Neuronal stem cell (in vitro differentiated cells): ENCODE data around the gene SKIC2.
"Not testable (repeated sequence)": the region's sequence is repeated elsewhere in the genome, so short reads cannot be mapped to it uniquely, and the experiment has no call there.

Experiments used
- DNase-seq: peaks from one replicate; pipeline ENCODE4 v3.0.0-alpha.2; 2013; ENCODE audit warnings: low spot score
- H2AFZ ChIP-seq: one replicate; pipeline ENCODE4 v1.6.1; 2013; ENCODE audit warnings: mild to moderate bottlenecking, low read length, inconsistent platforms
- H2AK5ac ChIP-seq: 2 replicates; pipeline ENCODE4 v1.6.1; 2013; ENCODE audit warnings: low read depth, mild to moderate bottlenecking, inconsistent platforms, low read length, moderate library complexity, mixed read lengths
- H2BK120ac ChIP-seq: 2 replicates; pipeline ENCODE4 v1.6.1; 2013; ENCODE audit warnings: low read depth, mild to moderate bottlenecking, inconsistent platforms, low read length, moderate library complexity, mixed read lengths
- H2BK12ac ChIP-seq: one replicate; pipeline ENCODE4 v1.6.1; 2013; ENCODE audit warnings: low read length, inconsistent platforms
- H2BK15ac ChIP-seq: 2 replicates; pipeline ENCODE4 v1.6.1; 2013; ENCODE audit warnings: mild to moderate bottlenecking, low read length, inconsistent platforms, mixed read lengths
- H2BK5ac ChIP-seq: one replicate; pipeline ENCODE4 v1.6.1; 2013; ENCODE audit warnings: inconsistent platforms, mild to moderate bottlenecking, low read length, moderate library complexity
- H3K14ac ChIP-seq: one replicate; pipeline ENCODE4 v1.6.1; 2013; ENCODE audit warnings: low read length, inconsistent platforms
- H3K18ac ChIP-seq: 2 replicates; pipeline ENCODE4 v1.6.1; 2013; ENCODE audit warnings: low read length, inconsistent platforms
- H3K23ac ChIP-seq: 2 replicates; pipeline ENCODE4 v1.6.1; 2013; ENCODE audit warnings: low read depth, mild to moderate bottlenecking, mixed read lengths, low read length, inconsistent platforms; ENCODE audit not compliant: poor library complexity
- H3K27ac ChIP-seq: replicated peaks from 3 replicates; pipeline ENCODE4 v1.5.1; 2013; ENCODE audit warnings: low read length, inconsistent platforms
- H3K27me3 ChIP-seq, 3 experiments: 2 replicates each; pipeline ENCODE4 v1.6.1; 2013; ENCODE audit warnings: low read length in 3 of 3, mild to moderate bottlenecking in 2 of 3, inconsistent platforms in 1 of 3, low read depth in 1 of 3, mixed read lengths in 1 of 3, moderate library complexity in 1 of 3; ENCODE audit not compliant: control insufficient read depth in 3 of 3, insufficient read depth in 3 of 3
- H3K36me3 ChIP-seq, 2 donors: replicated peaks in 1 of 2; 2 replicates each; pipeline ENCODE4 v1.6.1; 2013; ENCODE audit warnings: low read length in 2 of 2; ENCODE audit not compliant: control insufficient read depth in 2 of 2, insufficient read depth in 2 of 2
- H3K4ac ChIP-seq: 2 replicates; pipeline ENCODE4 v1.6.1; 2013; ENCODE audit warnings: inconsistent platforms, mild to moderate bottlenecking, low read length, moderate library complexity
- H3K4me1 ChIP-seq, 2 donors: 1 replicate in 1 of 2; 2 replicates in 1 of 2; pipeline ENCODE4 v1.6.1; 2013; ENCODE audit warnings: low read length in 2 of 2, low read depth in 1 of 2; ENCODE audit not compliant: control insufficient read depth in 2 of 2, insufficient read depth in 1 of 2
- H3K4me2 ChIP-seq: one replicate; pipeline ENCODE4 v1.6.1; 2013; ENCODE audit warnings: mild to moderate bottlenecking, low read length, inconsistent platforms; ENCODE audit not compliant: insufficient read depth, poor library complexity, severe bottlenecking
- H3K4me3 ChIP-seq, 2 donors: 2 replicates each; pipeline ENCODE4 v1.5.1; 2013; ENCODE audit warnings: low read length in 2 of 2, mild to moderate bottlenecking in 2 of 2, inconsistent platforms in 1 of 2, moderate library complexity in 1 of 2
- H3K79me1 ChIP-seq: one replicate; pipeline ENCODE4 v1.6.1; 2013; ENCODE audit warnings: low read depth, mild to moderate bottlenecking, inconsistent platforms, low read length, moderate library complexity
- H3K9ac ChIP-seq: one replicate; pipeline ENCODE4 v1.6.1; 2013; ENCODE audit warnings: mild to moderate bottlenecking, low read depth, low read length, inconsistent platforms; ENCODE audit not compliant: poor library complexity
- H3K9me3 ChIP-seq, 2 donors: replicated peaks in 1 of 2; 2 replicates each; pipeline versions ENCODE3 to v1.6.1; 2013; ENCODE audit warnings: low read length in 2 of 2, mild to moderate bottlenecking in 2 of 2, inconsistent platforms in 1 of 2, low read depth in 1 of 2, mixed read lengths in 1 of 2, moderate library complexity in 1 of 2; ENCODE audit not compliant: control insufficient read depth in 2 of 2, insufficient read depth in 1 of 2
- H4K8ac ChIP-seq: one replicate; pipeline ENCODE4 v1.6.1; 2013; ENCODE audit warnings: low read depth, mild to moderate bottlenecking, inconsistent platforms, low read length, moderate library complexity
- H4K91ac ChIP-seq: one replicate; pipeline ENCODE4 v1.6.1; 2013; ENCODE audit warnings: low read length, low read depth, mild to moderate bottlenecking, inconsistent platforms; ENCODE audit not compliant: poor library complexity
- WGBS, 2 donors: extraction: QIAGEN DNeasy Blood & Tissue Kit; methylation state at CpG; one replicate each; pipeline ENCODE4 v1.1.7; 2013; ENCODE audit warnings: missing lambda C conversion rate in 2 of 2, mixed read lengths in 1 of 2; ENCODE audit not compliant: insufficient read length in 2 of 2, insufficient replicate concordance in 1 of 2; ENCODE audit errors: extremely low coverage in 2 of 2; 5-methylcytosine and 5-hydroxymethylcytosine counted together

Gene SKIC2

DNA sequence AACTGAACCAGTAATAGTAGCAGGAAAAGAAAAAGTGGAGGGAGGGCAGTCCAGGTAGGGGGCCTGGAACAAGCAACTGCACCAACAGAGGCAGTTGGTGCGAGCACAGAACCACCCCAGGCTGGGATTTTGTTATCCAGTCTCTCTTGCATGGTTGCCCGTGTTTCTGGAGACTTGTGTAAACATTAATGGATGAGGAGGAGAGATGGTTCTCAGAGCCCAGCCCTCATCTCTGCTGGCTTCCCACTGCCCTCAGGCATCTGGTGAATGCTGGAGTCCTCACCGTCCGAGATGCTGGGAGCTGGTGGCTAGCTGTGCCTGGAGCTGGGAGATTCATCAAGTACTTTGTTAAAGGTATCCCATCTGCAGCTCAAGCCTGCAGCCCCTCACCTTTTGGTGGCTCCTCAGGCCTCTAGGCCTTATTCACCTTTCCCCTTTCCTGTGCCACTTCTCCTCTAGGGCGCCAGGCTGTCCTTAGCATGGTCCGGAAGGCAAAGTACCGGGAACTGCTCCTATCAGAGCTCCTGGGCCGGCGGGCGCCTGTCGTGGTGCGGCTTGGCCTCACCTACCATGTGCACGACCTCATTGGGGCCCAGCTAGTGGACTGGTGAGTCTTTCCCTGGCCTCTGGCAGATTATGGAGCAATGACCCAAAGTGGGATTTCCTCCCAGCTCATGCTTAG, 21.4 kb downstream of the SKIC2 start:
- not testable (repeated sequence) for H3K14ac ChIP-seq, H4K8ac ChIP-seq, H3K23ac ChIP-seq, H2AK5ac ChIP-seq, H4K91ac ChIP-seq, H2BK120ac ChIP-seq, H2BK15ac ChIP-seq, H3K79me1 ChIP-seq, H3K27ac ChIP-seq, H3K4ac ChIP-seq, H3K9me3 ChIP-seq, H2BK5ac ChIP-seq, H3K18ac ChIP-seq, H3K27me3 ChIP-seq, H3K4me1 ChIP-seq, H3K9ac ChIP-seq, H3K4me3 ChIP-seq, H2AFZ ChIP-seq, H3K4me2 ChIP-seq, DNase-seq, H2BK12ac ChIP-seq
- peaks cover 7 to 12% of the 10 kb centered on the region in 2 donors for H3K36me3 ChIP-seq
- WGBS, 2 donors: no CpG with 5 or more reads among the region's 13 CpGs

DNA sequence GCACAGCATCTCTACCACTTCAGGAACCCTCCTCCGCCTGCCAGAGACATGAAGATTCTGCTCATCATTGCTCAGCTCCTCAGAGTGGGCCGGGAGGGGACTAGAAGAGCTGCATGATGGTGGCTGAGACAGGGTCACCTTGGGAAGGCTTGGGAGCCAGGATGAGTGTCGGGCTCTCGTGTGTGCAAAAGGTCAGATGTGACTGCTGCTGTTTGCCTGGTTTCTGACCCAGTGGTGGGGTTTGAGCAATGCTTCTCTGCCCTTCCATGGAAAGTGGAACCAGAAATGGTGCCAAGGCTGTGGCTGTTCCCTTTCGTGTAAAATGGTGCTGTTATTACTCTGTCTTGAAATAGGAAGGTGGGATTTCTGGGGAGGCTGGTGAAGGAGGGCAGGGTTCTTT, 22.0 kb downstream of the SKIC2 start:
- H3K9ac ChIP-seq, H3K79me1 ChIP-seq, H4K91ac ChIP-seq, H3K27me3 ChIP-seq, H3K9me3 ChIP-seq, H3K23ac ChIP-seq, H2BK120ac ChIP-seq, H2BK12ac ChIP-seq, H3K18ac ChIP-seq, H4K8ac ChIP-seq, DNase-seq, H2BK5ac ChIP-seq, H3K4me2 ChIP-seq, H3K27ac ChIP-seq, H3K4me1 ChIP-seq, H2AK5ac ChIP-seq, H2AFZ ChIP-seq, H3K4ac ChIP-seq, H2BK15ac ChIP-seq, H3K14ac ChIP-seq, H3K4me3 ChIP-seq: not testable (repeated sequence)
- no CpG with 5 or more reads among the region's 5 CpGs for WGBS, 2 donors
- peaks cover 7 to 12% of the 10 kb centered on the region in 2 donors for H3K36me3 ChIP-seq

DNA sequence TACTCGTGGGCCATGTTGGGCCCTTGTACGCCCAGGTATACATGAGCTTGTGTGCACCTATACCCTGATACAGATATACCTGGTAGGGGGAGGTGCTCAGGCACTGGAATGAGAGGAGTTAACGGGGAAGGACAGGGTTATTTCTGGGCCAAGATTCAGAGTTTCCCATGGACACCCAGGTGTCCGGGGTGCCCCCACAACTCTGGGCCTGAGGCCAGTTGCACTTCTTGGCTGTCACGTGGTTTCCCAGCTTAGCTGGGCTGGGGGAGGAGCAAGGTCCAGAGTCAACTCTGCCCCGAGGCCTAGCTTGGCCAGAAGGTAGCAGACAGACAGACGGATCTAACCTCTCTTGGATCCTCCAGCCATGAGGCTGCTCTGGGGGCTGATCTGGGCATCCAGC, 22.8 kb downstream of the SKIC2 start, which contains the start of gene C4A:
TSS of gene C4A (plus strand) at position 314 of the 400 bp plus-strand sequence. CDS start at position 365, 51 bp downstream.
- H2BK120ac ChIP-seq, H3K14ac ChIP-seq, H3K4me1 ChIP-seq, H3K9me3 ChIP-seq, H3K27me3 ChIP-seq, H3K79me1 ChIP-seq, H3K27ac ChIP-seq, DNase-seq, H2BK12ac ChIP-seq, H2AFZ ChIP-seq, H4K91ac ChIP-seq, H3K18ac ChIP-seq, H3K9ac ChIP-seq, H2AK5ac ChIP-seq, H4K8ac ChIP-seq, H3K4ac ChIP-seq, H2BK15ac ChIP-seq, H3K4me2 ChIP-seq, H3K23ac ChIP-seq, H2BK5ac ChIP-seq, H3K4me3 ChIP-seq: not testable (repeated sequence)
- H3K36me3 ChIP-seq: peaks cover 7 to 12% of the 10 kb centered on the region in 2 donors
- no CpG with 5 or more reads among the region's 7 CpGs for WGBS, 2 donors

DNA sequence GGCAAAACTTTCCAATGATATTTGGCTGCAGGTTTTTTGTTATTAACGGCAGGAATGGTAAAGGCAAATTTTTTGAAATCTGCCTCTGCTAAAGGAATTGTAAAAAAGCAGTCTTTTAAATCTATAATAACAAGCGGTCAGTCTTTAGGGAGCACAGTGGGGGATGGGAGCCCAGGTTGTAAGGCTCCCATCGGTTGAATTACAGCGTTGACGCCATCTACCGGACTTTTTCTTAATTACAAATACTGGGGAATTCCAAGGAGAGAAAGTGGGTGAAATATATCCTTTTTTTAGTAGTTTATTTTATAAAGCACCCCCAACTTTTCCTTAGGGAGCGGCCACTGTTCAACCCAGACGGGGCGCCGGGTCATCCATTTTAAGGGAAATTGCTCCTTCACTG, 30.4 kb downstream of the SKIC2 start:
- H2AK5ac ChIP-seq, H3K79me1 ChIP-seq: not testable (repeated sequence)

More for the DNA sequence above, 30.4 kb downstream of the SKIC2 start:
- not testable (repeated sequence) for H3K27ac ChIP-seq, H3K4ac ChIP-seq, H3K4me2 ChIP-seq, H3K4me3 ChIP-seq, H2BK12ac ChIP-seq, DNase-seq, H3K14ac ChIP-seq, H4K8ac ChIP-seq, H2BK120ac ChIP-seq, H4K91ac ChIP-seq, H3K9ac ChIP-seq, H3K9me3 ChIP-seq, H2BK5ac ChIP-seq, H3K36me3 ChIP-seq, H3K27me3 ChIP-seq, H2BK15ac ChIP-seq, H3K18ac ChIP-seq, H3K23ac ChIP-seq, H3K4me1 ChIP-seq, H2AFZ ChIP-seq
- WGBS, 2 donors: no CpG with 5 or more reads among the region's 10 CpGs
